Esophagus squamous epithelium (tissue), 4 donors: ENCODE measurements around the gene KIDINS220.

ENCODE experiments used
- CTCF ChIP-seq, 6 experiments: fragments of 450-650 bp in 4 of 6; fragments of 200-600 bp in 2 of 6; sonication (generic) in 2 of 6; IDR thresholded peaks; one replicate each; pipeline ENCODE4 v1.5.1; 2016 to 2019; ENCODE audit warnings: antibody characterized with exemption in 6 of 6, mild to moderate bottlenecking in 4 of 6, moderate library complexity in 4 of 6
- POLR2A ChIP-seq, 4 donors: fragments of 450-650 bp; IDR thresholded peaks; one replicate each; pipeline ENCODE4 v1.6.1; 2017; ENCODE audit warnings: antibody characterized with exemption in 4 of 4, mild to moderate bottlenecking in 4 of 4, moderate library complexity in 3 of 4

DNA sequence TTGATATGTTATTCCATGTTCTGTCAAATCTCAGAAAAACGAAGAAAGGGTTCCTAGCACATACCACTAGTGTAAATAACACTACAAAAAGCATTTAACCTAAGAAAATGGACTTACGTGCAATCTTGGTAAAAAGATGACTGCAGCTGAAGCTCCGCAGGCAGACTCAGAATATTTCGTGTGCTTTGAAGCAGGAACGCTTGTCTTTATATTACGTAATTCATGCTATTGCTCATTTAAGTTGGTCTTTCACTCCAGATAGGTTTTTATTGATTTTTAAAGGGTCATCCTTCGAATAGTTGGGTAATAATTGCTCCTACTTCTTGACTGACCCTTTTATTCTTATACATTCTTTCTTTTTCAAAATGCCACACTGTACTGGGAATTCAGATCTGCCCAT lies 111.6 kb downstream of the KIDINS220 start:
- no peak for TF ChIP-seq CTCF (IDR thresholded peaks at IDR 0.05)
- TF ChIP-seq POLR2A (IDR thresholded peaks at IDR 0.05) = no peak
